GM11168 (cell line): ENCODE results near the gene FBXO30.

Experiments
- in situ Hi-C: fragments of 300-500 bp; cut with MboI; formaldehyde crosslinking; loops from one replicate; pipeline ENCODE4 v1.12.0; 2022; ENCODE audit warnings: low sequenced_read_pairs; ENCODE audit not compliant: unreplicated experiment

The FBXO30 gene, protein sequence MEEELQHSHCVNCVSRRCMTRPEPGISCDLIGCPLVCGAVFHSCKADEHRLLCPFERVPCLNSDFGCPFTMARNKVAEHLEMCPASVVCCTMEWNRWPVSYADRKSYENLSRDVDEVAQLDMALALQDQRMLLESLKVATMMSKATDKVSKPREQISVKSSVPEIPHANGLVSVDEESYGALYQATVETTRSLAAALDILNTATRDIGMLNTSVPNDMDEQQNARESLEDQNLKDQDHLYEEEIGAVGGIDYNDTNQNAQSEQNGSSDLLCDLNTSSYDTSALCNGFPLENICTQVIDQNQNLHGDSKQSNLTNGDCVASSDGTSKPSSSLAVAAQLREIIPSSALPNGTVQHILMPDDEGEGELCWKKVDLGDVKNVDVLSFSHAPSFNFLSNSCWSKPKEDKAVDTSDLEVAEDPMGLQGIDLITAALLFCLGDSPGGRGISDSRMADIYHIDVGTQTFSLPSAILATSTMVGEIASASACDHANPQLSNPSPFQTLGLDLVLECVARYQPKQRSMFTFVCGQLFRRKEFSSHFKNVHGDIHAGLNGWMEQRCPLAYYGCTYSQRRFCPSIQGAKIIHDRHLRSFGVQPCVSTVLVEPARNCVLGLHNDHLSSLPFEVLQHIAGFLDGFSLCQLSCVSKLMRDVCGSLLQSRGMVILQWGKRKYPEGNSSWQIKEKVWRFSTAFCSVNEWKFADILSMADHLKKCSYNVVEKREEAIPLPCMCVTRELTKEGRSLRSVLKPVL

GRCh38 chr6:145814501-145815308 lies at the start of gene FBXO30:
FBXO30 (minus strand) TSS chr6:145814795; CDS start chr6:145806405, 8,390 bp downstream.
- in situ Hi-C loops, result no loop called here

DNA sequence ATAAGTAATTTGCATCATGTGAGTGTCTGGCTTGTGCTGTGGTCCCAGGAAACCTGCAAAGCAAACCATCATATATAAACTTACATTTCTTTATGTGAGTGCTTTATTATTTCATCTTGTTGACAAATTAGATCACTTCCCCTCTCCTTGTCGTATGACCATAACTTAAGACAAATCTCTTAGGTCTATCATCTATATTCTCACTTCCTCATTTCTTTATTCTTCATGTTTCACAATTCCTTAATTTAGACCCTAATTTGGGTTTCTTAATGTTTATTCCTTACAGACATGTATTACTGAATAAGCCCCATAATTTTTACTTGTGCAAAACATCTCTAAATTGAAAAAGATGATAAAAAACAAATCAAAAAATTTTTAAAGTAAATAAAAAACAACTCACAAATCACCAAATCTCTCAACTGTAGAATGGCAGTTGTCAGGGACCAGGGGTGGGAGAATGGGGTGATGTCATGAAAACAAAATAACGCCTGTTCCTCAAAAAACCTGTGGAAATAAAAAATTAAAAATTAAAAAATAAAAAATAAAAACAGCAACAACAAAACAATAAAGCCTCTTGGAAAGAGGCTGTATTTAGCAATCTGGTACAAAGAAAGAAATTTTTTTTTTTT lies 49.5 kb upstream of the FBXO30 start:
- in situ Hi-C loops, result no loop called here

- in situ Hi-C loops, result no loop called here
These were observed 48.8 kb upstream of the FBXO30 start for GRCh38 chr6:145863366-145863765.

DNA sequence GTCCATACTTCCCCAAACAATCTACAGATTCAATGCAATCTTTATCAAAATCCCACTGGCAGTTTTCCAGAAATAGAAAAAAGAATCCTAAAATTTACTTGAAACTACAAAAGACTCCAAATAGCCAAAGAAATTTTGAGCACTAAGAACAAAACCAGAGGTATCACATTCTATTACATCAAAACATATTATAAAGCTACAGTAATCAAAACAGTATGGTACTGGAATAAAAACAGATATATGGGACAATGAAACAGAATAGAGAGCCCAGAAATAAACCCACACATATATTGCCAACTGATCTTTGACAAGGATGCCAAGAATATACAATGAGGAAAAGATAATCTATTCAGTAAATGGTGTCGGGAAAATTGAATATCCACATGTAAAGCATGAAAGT lies 46.0 kb upstream of the FBXO30 start:
- in situ Hi-C loops, result no loop called here

DNA sequence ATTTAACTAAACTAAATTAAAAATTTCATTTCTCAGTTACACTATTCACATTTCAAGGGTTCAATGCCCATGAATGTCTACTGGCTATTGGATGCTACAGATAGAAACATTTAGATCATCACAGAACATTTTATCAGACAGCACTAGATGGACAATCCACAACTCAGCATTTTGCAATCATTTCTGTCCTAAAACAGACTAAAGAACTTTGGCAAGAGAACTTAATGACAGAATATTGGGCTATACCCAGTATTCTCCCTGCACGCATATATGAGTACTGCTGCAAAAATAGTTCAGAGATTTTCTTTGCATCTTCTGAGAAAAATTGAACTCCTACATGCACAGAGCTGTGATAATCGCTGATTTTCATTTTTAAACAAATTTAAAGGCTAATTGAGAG lies 36.1 kb upstream of the FBXO30 start:
- in situ Hi-C loops, result no loop called here

- in situ Hi-C loops, result no loop called here
These were observed 33.9 kb upstream of the FBXO30 start for GRCh38 chr6:145848541-145848940.

DNA sequence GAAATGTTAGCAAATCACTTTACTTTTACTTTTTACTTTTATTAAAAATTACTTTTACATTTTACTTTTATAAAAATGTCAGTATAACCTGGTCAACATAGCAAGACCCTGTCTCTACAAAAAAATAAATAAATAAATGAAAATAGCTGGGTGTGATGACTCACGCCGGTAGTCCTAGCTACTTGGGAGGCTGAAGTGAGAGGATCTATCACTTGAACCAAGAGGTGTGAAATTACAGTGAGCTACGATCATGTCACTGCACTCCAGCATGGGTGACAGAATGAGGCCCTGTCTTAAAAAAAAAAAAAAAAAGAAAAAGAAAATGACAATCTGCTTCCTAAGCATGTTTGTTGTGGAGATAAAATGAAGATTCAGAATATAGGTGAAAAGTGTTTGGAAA lies 31.0 kb upstream of the FBXO30 start:
- in situ Hi-C loops, result no loop called here

DNA sequence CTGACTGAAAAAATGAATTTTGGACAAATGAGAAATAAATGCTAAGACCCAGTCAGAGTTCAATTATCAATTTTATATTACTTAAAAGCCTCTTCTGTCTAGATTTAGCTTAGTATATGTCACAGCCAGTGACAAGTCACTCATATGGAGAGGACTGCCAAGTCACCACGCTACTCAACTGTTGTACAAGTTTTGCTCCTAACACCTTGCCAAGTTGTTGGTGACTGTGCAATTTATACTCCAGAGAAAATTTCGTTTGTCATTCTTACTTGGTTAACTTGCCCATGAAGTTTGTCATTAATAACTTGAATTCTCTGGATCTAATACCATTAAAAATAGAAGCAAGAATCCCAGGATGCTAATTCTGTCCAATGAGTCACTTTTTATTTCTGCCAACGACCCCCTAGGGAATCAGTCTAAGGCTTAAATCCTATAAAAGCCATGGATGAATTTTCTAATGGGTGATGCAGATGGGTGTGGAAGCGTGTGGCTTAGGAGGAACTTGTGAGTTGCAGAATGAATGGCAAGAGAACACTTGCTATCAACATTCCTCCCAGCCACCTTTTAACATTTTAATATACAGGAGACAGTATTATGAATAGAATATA lies 30.4 kb upstream of the FBXO30 start:
- in situ Hi-C loops, result no loop called here

- in situ Hi-C loops, result no loop called here
These were observed 28.3 kb upstream of the FBXO30 start for GRCh38 chr6:145842693-145843546.

- in situ Hi-C loops, result no loop called here
These were observed 27.1 kb upstream of the FBXO30 start for GRCh38 chr6:145841668-145842067.

DNA sequence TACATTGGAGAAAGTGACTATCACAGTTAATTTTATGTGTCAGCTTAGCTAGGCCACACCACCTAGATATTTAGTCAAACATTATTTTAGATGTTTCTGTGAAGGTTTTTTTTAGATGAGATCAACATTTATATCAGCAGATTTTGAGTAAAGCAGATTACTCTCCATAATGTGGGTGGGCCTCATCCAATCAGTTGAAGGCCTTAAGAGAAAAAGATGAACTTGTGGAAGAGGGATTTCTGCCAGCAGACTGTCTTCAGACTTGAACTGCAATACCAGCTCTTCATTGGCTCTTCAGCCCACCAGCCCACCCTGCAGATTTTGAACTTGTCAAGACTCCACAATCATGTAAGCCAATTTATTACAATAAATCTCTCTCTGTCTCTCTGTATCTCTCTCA lies 25.1 kb upstream of the FBXO30 start:
- in situ Hi-C loops, result no loop called here

DNA sequence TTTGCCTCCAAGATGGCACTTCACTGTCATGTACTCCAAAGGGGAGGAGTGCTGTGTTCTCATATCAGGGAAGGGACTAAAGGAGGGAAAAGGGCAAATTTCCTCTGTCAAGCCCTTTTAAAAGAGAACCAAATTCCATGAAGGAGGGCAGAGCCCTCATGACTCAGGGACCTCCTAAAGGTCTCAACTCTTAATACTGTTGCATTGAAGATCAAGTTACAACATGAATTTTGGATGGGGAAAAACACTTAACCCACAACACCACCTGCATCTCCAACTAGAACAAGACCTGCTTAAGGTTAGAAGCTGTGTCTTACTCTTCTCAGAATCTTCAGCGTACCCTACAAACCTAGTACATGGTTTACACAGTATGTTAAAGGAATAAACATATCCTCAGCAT lies 23.7 kb upstream of the FBXO30 start:
- in situ Hi-C loops, result no loop called here

- in situ Hi-C loops, result no loop called here
These were observed 22.2 kb upstream of the FBXO30 start for GRCh38 chr6:145836772-145837171.

DNA sequence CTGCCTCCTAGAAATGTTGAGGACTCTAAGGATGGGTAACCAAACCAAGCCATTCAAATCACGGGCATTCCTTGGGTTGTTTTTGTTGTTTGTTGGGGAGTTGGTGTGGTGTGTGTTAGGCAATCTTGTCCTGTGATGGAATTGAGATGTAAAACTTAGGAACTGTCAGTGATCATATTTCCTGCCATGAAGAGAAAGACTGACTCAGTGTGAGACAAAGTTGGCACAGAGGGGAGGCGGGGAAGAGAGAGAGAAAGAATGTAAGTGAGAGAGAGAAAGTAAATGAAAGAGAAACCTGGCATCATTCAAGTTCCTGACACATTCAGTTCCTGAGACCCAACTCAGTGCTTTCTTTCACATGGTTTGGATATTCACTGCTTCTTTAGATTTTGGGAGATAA lies 21.6 kb upstream of the FBXO30 start:
- in situ Hi-C loops, result no loop called here

- in situ Hi-C loops, result no loop called here
These were observed 16.0 kb upstream of the FBXO30 start for GRCh38 chr6:145830612-145831011.

DNA sequence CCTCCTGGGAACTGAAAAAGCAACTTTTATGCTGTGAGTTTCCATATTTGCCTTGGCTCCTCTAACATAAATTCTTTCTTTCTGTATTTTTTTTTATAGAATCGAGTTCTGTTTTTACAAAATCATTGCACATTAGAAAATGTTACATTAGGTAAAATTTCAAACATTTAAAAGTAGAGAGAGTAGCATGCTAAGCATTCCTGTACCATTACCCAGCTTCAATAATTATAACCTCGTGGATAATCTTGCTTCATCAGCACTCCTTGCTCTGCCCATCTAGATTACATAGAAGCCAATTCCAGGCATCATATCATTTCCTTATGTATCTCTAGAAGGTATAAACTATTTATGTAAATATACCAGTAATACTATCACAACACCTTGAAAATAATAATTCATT lies 15.4 kb upstream of the FBXO30 start:
- in situ Hi-C loops, result no loop called here

GRCh38 chr6:145829102-145829501 lies 14.5 kb upstream of the FBXO30 start:
- in situ Hi-C loops, result no loop called here

GRCh38 chr6:145824344-145824743 lies 9.7 kb upstream of the FBXO30 start:
- in situ Hi-C loops, result no loop called here

DNA sequence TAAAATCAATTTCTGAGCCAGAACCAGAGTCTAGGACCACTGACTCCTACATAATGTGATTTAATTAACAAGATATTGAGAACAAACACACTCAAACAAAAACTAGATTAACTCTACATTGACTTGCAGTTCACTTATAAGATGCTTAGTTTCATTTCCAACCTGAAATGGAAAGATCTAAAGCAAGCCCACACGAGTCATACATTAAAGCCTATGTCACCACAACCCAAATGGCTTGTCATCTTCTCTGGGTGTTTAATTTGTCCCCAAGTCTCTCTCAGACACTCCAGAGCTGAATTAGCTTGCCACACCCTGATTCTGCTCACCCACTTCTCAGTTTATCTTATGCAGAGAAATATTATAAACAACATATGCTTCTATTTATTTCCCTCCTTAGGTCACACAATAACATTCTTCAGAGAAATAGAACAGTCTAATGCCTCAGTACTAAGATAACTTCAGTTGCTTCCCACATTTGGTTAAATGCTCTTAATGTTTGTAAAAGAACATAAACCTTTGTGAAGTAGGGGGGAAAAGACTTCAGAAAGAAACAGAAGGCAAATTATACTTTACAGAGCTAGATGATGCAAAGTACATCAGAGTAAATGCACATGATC lies 8.8 kb upstream of the FBXO30 start:
- in situ Hi-C loops, result no loop called here
